Activated T-cell treated with anti-CD3 and anti-CD28 coated beads, Interleukin-2, amount 50 U/mL, for 24 hours (primary cell): ENCODE measurements around the gene MTR.

Experiments used
- DNase-seq: peaks from one replicate; pipeline ENCODE4 v3.0.0-alpha.2; 2020
- H3K27ac Mint-ChIP-seq: 2 replicates; pipeline ENCODE4 v1.8.0; 2020; ENCODE audit warnings: mild to moderate bottlenecking, mixed read lengths
- H3K27me3 Mint-ChIP-seq: 2 replicates; pipeline ENCODE4 v1.8.0; 2020; ENCODE audit warnings: mixed read lengths
- H3K36me3 Mint-ChIP-seq: 2 replicates; pipeline ENCODE4 v1.8.0; 2020; ENCODE audit warnings: low read depth, mixed read lengths
- H3K4me1 Mint-ChIP-seq: 2 replicates; pipeline ENCODE4 v1.8.0; 2020; ENCODE audit warnings: low read depth, mixed read lengths
- H3K4me3 Mint-ChIP-seq: 2 replicates; pipeline ENCODE4 v1.8.0; 2020; ENCODE audit warnings: mild to moderate bottlenecking, moderate library complexity, mixed read lengths
- H3K9me3 Mint-ChIP-seq: 2 replicates; pipeline ENCODE4 v1.8.0; 2020; ENCODE audit warnings: mixed read lengths

Gene MTR

DNA sequence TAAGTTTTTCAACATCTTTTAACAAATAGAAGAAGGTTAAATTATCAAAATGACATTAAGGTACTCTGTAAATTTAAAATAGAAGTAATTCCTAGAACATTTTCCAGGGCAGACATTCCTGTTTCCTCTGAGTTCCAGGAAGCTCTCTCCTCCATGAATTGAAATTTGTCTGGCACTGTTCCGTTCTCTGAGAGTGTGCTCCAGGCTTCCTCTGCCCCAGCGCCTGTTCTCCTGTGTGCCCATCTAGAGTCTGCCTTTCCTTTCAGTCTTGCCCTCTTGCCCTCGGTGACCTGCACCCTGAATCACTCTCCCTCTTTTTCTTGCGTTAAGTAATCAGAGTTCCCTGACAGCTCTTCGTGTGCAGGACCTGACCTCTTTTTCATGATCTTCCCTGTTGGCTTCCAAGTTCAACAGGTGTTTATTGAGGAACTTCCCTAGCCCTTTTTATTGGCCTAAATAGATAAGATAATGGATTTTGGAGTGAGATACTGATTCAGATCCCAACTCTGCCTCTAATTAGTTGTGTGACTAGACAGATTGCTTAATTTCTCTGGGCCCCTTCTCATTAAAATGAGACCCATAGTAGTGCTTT, 77.1 kb downstream of the MTR start:
- no peak overlapping the region for H3K4me3 Mint-ChIP-seq
- no peak overlapping the region for H3K27ac Mint-ChIP-seq
- peaks cover 95% of the 10 kb centered on the region for H3K36me3 Mint-ChIP-seq
- no peaks in the 10 kb centered on the region for H3K9me3 Mint-ChIP-seq
- no peak for DNase-seq
- H3K27me3 Mint-ChIP-seq, result no peaks in the 10 kb centered on the region
- H3K4me1 Mint-ChIP-seq, result peaks cover 3% of the 10 kb centered on the region

DNA sequence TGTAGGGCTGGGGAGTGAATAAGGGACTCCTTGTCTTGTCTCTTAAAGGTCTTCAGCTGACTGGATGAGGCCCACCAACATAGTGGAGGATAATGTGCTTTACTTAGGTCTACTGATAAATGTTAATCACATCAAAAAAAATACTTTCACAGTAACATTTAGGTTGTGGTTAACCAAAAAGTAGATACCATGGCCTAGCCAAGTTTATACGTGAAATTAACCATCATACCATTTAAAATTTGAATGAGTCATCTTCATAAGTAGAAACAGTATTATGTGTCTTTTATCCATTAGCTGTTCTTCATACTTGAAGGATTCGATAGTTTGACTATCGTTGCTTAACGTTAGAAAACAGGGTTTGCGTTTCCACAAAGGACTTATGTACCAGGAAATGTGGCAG, 80.9 kb downstream of the MTR start:
- no peaks in the 10 kb centered on the region for H3K27me3 Mint-ChIP-seq
- H3K36me3 Mint-ChIP-seq, result peaks cover 91% of the 10 kb centered on the region
- no peaks in the 10 kb centered on the region for H3K4me1 Mint-ChIP-seq
- H3K27ac Mint-ChIP-seq, result no peak overlapping the region
- H3K4me3 Mint-ChIP-seq, result no peak overlapping the region
- DNase-seq, result no peak
- H3K9me3 Mint-ChIP-seq, result no peaks in the 10 kb centered on the region

GRCh38 chr1:236877661-236878060, 82.6 kb downstream of the MTR start:
- no peaks in the 10 kb centered on the region for H3K4me1 Mint-ChIP-seq
- H3K27ac Mint-ChIP-seq, result no peak overlapping the region
- H3K9me3 Mint-ChIP-seq, result no peaks in the 10 kb centered on the region
- DNase-seq, result no peak
- H3K36me3 Mint-ChIP-seq, result peaks cover 90% of the 10 kb centered on the region
- no peaks in the 10 kb centered on the region for H3K27me3 Mint-ChIP-seq
- no peak overlapping the region for H3K4me3 Mint-ChIP-seq

- Mint-ChIP-seq H3K36me3 (peaks cover 89% of the 10 kb centered on the region), H3K4me1 (no peaks in the 10 kb centered on the region), H3K9me3 (no peaks in the 10 kb centered on the region), H3K27me3 (no peaks in the 10 kb centered on the region), H3K4me3 (no peak overlapping the region), H3K27ac (no peak overlapping the region)
- no peak for DNase-seq
These were observed 85.1 kb downstream of the MTR start for GRCh38 chr1:236880209-236880608.

DNA sequence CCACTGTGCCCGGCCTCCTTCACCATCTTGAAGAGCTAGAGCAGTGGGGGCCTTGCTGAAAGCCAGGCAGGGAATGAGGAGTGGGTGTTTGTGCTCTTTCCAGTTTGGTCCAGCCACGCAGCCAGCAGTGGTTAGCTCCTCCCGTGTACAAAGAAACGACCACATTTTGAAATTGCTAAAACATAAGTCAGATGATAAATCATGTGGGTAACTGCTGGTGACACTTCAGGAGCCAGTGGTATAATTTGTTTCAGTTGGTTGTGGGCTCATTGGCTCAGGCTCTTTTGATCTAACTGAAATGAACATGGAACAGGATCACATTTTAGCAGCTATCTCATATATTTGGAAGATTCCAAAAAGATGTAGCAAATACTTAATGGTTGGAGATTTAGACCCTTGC, 87.6 kb downstream of the MTR start:
- no peak overlapping the region for H3K4me3 Mint-ChIP-seq
- no peaks in the 10 kb centered on the region for H3K4me1 Mint-ChIP-seq
- peaks cover 90% of the 10 kb centered on the region for H3K36me3 Mint-ChIP-seq
- H3K27ac Mint-ChIP-seq, result no peak overlapping the region
- DNase-seq, result no peak
- H3K9me3 Mint-ChIP-seq, result no peaks in the 10 kb centered on the region
- no peaks in the 10 kb centered on the region for H3K27me3 Mint-ChIP-seq

- Mint-ChIP-seq H3K27me3 (no peaks in the 10 kb centered on the region), H3K9me3 (no peaks in the 10 kb centered on the region), H3K4me3 (no peak overlapping the region), H3K27ac (no peak overlapping the region), H3K36me3 (peaks cover 95% of the 10 kb centered on the region), H3K4me1 (no peaks in the 10 kb centered on the region)
- DNase-seq, result no peak
These were observed 91.1 kb downstream of the MTR start for GRCh38 chr1:236886199-236886598.

- no peaks in the 10 kb centered on the region for H3K9me3 Mint-ChIP-seq
- H3K36me3 Mint-ChIP-seq, result peaks cover 95% of the 10 kb centered on the region
These were observed 92.0 kb downstream of the MTR start for GRCh38 chr1:236887081-236887480.

GRCh38 chr1:236888126-236888525, 93.0 kb downstream of the MTR start:
- Mint-ChIP-seq H3K9me3 (no peaks in the 10 kb centered on the region), H3K27me3 (no peaks in the 10 kb centered on the region), H3K36me3 (peaks cover 98% of the 10 kb centered on the region), H3K4me3 (no peak overlapping the region), H3K27ac (no peak overlapping the region), H3K4me1 (no peaks in the 10 kb centered on the region)
- no peak for DNase-seq

More at GRCh38 chr1:236887081-236887480, 92.0 kb downstream of the MTR start:
- no peak for DNase-seq
- H3K4me1 Mint-ChIP-seq, result no peaks in the 10 kb centered on the region
- H3K27ac Mint-ChIP-seq, result no peak overlapping the region
- no peaks in the 10 kb centered on the region for H3K27me3 Mint-ChIP-seq
- H3K4me3 Mint-ChIP-seq, result no peak overlapping the region

- Mint-ChIP-seq H3K36me3 (peaks cover 99% of the 10 kb centered on the region), H3K9me3 (no peaks in the 10 kb centered on the region), H3K27me3 (no peaks in the 10 kb centered on the region), H3K4me1 (no peaks in the 10 kb centered on the region), H3K27ac (peak overlapping the region; percentile 7), H3K4me3 (no peak overlapping the region)
- DNase-seq, result no peak
These were observed 93.8 kb downstream of the MTR start for GRCh38 chr1:236888903-236889302.

DNA sequence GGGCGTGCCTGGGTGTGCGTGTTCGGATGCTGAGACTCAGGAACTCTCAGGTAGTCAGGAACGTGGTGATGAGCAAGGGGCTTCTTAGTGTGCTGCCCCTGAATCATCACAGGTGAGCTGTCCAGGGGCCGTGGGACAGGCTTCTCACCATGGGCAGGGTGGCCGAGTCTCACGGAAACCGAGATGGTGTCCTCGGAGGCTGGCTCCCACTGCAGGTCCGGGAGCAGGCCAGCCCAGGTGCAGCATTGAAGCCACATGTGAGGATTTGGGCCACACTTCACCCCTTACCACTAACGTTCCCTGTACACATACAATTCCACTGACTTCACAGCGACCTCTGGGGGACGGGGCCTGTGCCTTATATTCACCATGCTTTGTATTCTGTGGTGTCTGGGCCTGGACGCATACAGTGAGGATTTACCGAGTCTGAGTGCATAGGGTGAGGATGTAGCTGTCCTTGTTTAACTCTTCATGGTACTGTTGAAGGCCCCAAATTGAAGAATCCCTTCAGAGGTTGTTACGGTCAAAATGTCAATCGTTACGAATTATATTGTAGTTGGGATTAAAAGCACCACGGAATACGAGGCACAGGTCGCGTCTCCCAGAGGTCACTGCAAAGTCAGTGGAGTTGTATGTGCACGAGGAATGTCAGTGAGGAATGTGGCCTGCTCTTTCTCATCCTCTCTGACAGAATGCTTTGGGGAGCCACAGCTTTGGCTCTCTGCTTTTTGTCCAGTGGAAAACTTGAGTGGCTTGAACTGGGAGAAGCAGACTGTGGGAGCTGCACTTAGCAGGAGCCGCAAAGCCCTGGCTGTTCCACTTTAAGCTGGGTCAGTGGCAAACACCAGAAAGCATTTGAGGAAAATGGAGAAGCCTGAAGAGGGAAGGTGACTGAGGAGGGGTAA, 95.3 kb downstream of the MTR start:
- H3K4me1 Mint-ChIP-seq, result no peaks in the 10 kb centered on the region
- H3K27ac Mint-ChIP-seq, result peak overlapping the region; percentile 16
- no peaks in the 10 kb centered on the region for H3K9me3 Mint-ChIP-seq
- no peak overlapping the region for H3K4me3 Mint-ChIP-seq
- H3K36me3 Mint-ChIP-seq, result peaks cover 99% of the 10 kb centered on the region
- DNase-seq, result no peak
- H3K27me3 Mint-ChIP-seq, result no peaks in the 10 kb centered on the region

DNA sequence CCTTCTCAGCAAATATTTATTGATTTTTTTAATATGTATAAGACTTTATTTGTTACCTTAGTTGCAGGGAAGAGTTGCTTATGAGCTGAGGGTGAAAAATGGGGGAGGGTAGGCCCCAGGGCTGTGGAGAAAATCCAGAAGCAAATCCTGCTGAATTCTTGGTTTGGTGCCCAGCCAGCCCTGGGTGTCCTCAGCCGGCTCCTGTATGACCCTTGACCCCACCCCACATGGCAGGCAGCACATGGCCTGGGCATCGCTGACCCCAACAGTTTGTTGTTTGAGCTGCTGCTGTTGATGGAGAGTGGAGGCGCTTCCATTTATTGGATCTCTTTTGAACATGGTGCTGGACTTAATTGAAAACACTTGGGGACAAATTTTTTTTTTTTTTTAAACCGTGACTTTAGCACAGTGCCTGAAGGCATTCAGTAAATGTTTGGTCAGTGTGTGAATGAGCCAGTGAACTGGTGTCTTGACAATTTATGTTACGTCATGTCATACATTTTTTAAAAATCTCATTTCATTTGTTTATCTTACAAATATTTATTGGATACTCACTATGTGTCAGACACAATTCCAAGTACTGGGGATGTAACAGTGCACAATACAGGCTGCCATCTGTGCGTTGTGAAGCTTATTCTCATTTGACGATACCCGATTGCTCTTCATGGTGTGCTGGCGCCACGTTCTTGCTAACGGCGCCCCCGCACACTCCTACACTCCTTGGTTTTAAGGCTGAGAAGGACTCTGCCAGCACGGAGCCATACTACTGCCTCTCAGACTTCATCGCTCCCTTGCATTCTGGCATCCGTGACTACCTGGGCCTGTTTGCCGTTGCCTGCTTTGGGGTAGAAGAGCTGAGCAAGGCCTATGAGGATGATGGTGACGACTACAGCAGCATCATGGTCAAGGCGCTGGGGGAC, 98.8 kb downstream of the MTR start:
- H3K4me1 Mint-ChIP-seq, result no peaks in the 10 kb centered on the region
- H3K4me3 Mint-ChIP-seq, result no peak overlapping the region
- no peak for DNase-seq
- peaks cover 100% of the 10 kb centered on the region for H3K36me3 Mint-ChIP-seq
- no peaks in the 10 kb centered on the region for H3K27me3 Mint-ChIP-seq
- peaks cover 2% of the 10 kb centered on the region for H3K9me3 Mint-ChIP-seq
- H3K27ac Mint-ChIP-seq, result no peak overlapping the region

DNA sequence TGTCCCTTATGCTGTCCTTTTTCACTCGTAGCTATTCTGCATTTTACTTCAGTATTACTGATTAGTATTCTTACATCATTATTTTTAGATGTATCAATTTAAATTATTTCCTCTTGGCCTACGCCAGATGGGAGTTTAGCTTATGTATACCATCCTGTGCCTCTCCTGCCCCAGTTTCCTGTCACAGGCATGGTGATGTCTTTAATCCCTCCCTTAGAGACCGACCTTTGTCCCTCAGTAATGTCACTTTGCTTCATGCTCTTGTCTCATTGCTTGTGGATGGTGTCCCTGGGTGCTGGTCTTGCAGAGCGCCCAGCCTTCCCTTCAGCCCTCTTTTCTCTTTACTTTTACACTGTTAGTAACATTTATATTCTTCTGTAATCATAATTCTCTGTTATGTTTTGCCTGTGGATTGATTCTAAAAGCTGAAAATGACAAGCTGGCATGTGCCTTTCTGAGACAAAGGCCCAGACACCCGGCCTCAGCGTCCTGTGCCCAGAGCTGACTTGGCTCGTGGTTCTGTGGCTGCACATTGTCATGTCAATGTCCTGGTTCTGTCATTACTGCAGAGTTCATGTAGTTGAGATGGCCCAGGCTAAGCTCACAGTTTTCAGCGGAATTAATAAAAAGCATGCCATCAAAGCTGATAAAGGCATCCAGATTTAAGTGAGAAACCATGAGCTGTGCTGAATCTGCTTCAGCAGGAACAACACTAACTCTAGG, 100.7 kb downstream of the MTR start:
- Mint-ChIP-seq H3K27ac (peak overlapping the region; percentile 6), H3K9me3 (peaks cover 3% of the 10 kb centered on the region), H3K27me3 (no peaks in the 10 kb centered on the region), H3K4me3 (no peak overlapping the region), H3K36me3 (peaks cover 98% of the 10 kb centered on the region), H3K4me1 (no peaks in the 10 kb centered on the region)
- DNase-seq, result no peak

- H3K36me3 Mint-ChIP-seq, result peaks cover 98% of the 10 kb centered on the region
- H3K4me3 Mint-ChIP-seq, result no peak overlapping the region
- H3K27ac Mint-ChIP-seq, result no peak overlapping the region
- H3K27me3 Mint-ChIP-seq, result no peaks in the 10 kb centered on the region
- H3K4me1 Mint-ChIP-seq, result no peaks in the 10 kb centered on the region
- DNase-seq, result no peak
- peaks cover 4% of the 10 kb centered on the region for H3K9me3 Mint-ChIP-seq
These were observed 101.6 kb downstream of the MTR start for GRCh38 chr1:236896716-236897115.
